Smooth muscle cell of the coronary artery (primary cell): ENCODE measurements around the gene LY6G6C. TPM values are rescaled to one million over a fixed set of nuclear protein-coding genes. Genes with fewer than 3 reads are reported as not detected.

Experiments used
- total RNA-seq: library from RNA; depleted of rRNA; stranded (reverse); fragments of >200 nt; gene quantifications from 2 replicates; pipeline ENCODE4 v1.2.3, GENCODE V29; 2014; ENCODE audit warnings: low replicate concordance

The LY6G6C gene
- total RNA-seq: not detected in 2 replicates

GRCh38 chr6:31721351-31722020 is at the start of gene LY6G6C:
LY6G6C (minus strand) TSS chr6:31721746; CDS start chr6:31721679, 67 bp downstream.

GRCh38 chr6:31762356-31762755 is 40.8 kb upstream of the LY6G6C start, which contains the start of gene SAPCD1:
SAPCD1 (plus strand) TSS chr6:31762656; CDS start chr6:31763055, 399 bp downstream.

GRCh38 chr6:31739639-31740396 is 18.3 kb upstream of the LY6G6C start, which contains the start of gene MSH5:
MSH5 (plus strand) TSS chr6:31740005; CDS start chr6:31740467, 462 bp downstream.

GRCh38 chr6:31736021-31736767 is 14.6 kb upstream of the LY6G6C start, which contains the start of gene CLIC1:
CLIC1 (minus strand) TSS chr6:31736530; CDS start chr6:31736300, 230 bp downstream.

GRCh38 chr6:31728767-31729514 is 7.4 kb upstream of the LY6G6C start, which contains the start of gene DDAH2:
DDAH2 (minus strand) TSS chr6:31729299; CDS start chr6:31729161, 138 bp downstream.

GRCh38 chr6:31723245-31723979 is 1.9 kb upstream of the LY6G6C start, which contains the start of gene MPIG6B:
MPIG6B (plus strand) TSS chr6:31723373; CDS start chr6:31723384, 11 bp downstream.

GRCh38 chr6:31715022-31715958 is 6.3 kb downstream of the LY6G6C start, which contains the start of gene LY6G6D:
LY6G6D (plus strand) TSS chr6:31715348; CDS start chr6:31715356, 8 bp downstream.

GRCh38 chr6:31706599-31706998 is 14.9 kb downstream of the LY6G6C start, which contains the start of gene LY6G6F:
LY6G6F (plus strand) TSS chr6:31706866; CDS start chr6:31706907, 41 bp downstream.

GRCh38 chr6:31702819-31703716 is 18.5 kb downstream of the LY6G6C start, which contains the start of gene ABHD16A:
ABHD16A (minus strand) TSS chr6:31703324; CDS start chr6:31703281, 43 bp downstream.

GRCh38 chr6:31680226-31681134 is 41.1 kb downstream of the LY6G6C start, which contains the start of gene LY6G5C:
LY6G5C (minus strand) TSS chr6:31681067; CDS start chr6:31680373, 694 bp downstream.

GRCh38 chr6:31669676-31670075 is 51.9 kb downstream of the LY6G6C start, which contains the start of gene LY6G5B:
LY6G5B (plus strand) TSS chr6:31669976; CDS start chr6:31670951, 975 bp downstream.

Other genes starting within 250 kb of the LY6G6C start
- gene MICB, start 223.6 kb downstream of the LY6G6C start, total RNA-seq: 5.5 and 8.8 TPM in 2 replicates
- not detected in 2 replicates for gene MCCD1, start 192.8 kb downstream of the LY6G6C start, total RNA-seq
- 238 and 398 TPM in 2 replicates for gene DDX39B, start 179.7 kb downstream of the LY6G6C start, total RNA-seq
- 2.6 and 6.0 TPM in 2 replicates for gene ATP6V1G2, start 175.1 kb downstream of the LY6G6C start, total RNA-seq
- 26.1 and 28.2 TPM in 2 replicates for gene NFKBIL1, start 174.1 kb downstream of the LY6G6C start, total RNA-seq
- not detected in 2 replicates for gene LTA, start 149.5 kb downstream of the LY6G6C start, total RNA-seq
- not detected in 2 replicates for gene TNF, start 146.2 kb downstream of the LY6G6C start, total RNA-seq
- gene LTB, start 139.3 kb downstream of the LY6G6C start, total RNA-seq: not detected in 2 replicates
- gene LST1, start 135.5 kb downstream of the LY6G6C start, total RNA-seq: 0.30 TPM in 1 of 2 replicates, not detected in the other
- gene NCR3, start 128.7 kb downstream of the LY6G6C start, total RNA-seq: not detected in 2 replicates
- gene AIF1, start 106.5 kb downstream of the LY6G6C start, total RNA-seq: not detected in 2 replicates
- gene PRRC2A, start 101.0 kb downstream of the LY6G6C start, total RNA-seq: 13.9 and 24.8 TPM in 2 replicates
- 54.9 and 100 TPM in 2 replicates for gene BAG6, start 69.1 kb downstream of the LY6G6C start, total RNA-seq
- 0.70 and 1.5 TPM in 2 replicates for gene APOM, start 65.9 kb downstream of the LY6G6C start, total RNA-seq
- 16.6 and 18.2 TPM in 2 replicates for gene C6orf47, start 61.0 kb downstream of the LY6G6C start, total RNA-seq
- gene GPANK1, start 56.7 kb downstream of the LY6G6C start, total RNA-seq: 6.1 and 13.6 TPM in 2 replicates
- 71.1 and 94.1 TPM in 2 replicates for gene CSNK2B, start 55.7 kb downstream of the LY6G6C start, total RNA-seq
- gene LY6G5B, start 51.8 kb downstream of the LY6G6C start, total RNA-seq: 2.2 and 4.0 TPM in 2 replicates
- gene LY6G5C, start 40.7 kb downstream of the LY6G6C start, total RNA-seq: 0.15 TPM in 1 of 2 replicates, not detected in the other
- 51.3 and 104 TPM in 2 replicates for gene ABHD16A, start 18.4 kb downstream of the LY6G6C start, total RNA-seq
- not detected in 2 replicates for gene LY6G6F, start 14.9 kb downstream of the LY6G6C start, total RNA-seq
- gene LY6G6D, start 6.4 kb downstream of the LY6G6C start, total RNA-seq: not detected in 2 replicates
- not detected in 2 replicates for gene MPIG6B, start 1.6 kb upstream of the LY6G6C start, total RNA-seq
- 108 and 116 TPM in 2 replicates for gene DDAH2, start 7.6 kb upstream of the LY6G6C start, total RNA-seq
- 395 and 679 TPM in 2 replicates for gene CLIC1, start 14.8 kb upstream of the LY6G6C start, total RNA-seq
- gene MSH5, start 18.3 kb upstream of the LY6G6C start, total RNA-seq: 2.5 and 4.0 TPM in 2 replicates
- gene SAPCD1, start 40.9 kb upstream of the LY6G6C start, total RNA-seq: 0.53 and 0.70 TPM in 2 replicates
- gene VWA7, start 55.6 kb upstream of the LY6G6C start, total RNA-seq: 0.15 and 0.23 TPM in 2 replicates
- 37.9 and 59.7 TPM in 2 replicates for gene VARS1, start 74.0 kb upstream of the LY6G6C start, total RNA-seq
- 24.6 and 27.8 TPM in 2 replicates for gene LSM2, start 85.2 kb upstream of the LY6G6C start, total RNA-seq
- gene HSPA1L, start 93.5 kb upstream of the LY6G6C start, total RNA-seq: 0.98 and 4.1 TPM in 2 replicates
- 47.1 and 396 TPM in 2 replicates for gene HSPA1A, start 93.8 kb upstream of the LY6G6C start, total RNA-seq
- gene HSPA1B, start 106.0 kb upstream of the LY6G6C start, total RNA-seq: 66.7 and 494 TPM in 2 replicates
- gene NEU1, start 141.1 kb upstream of the LY6G6C start, total RNA-seq: 54.9 and 72.8 TPM in 2 replicates
- gene SLC44A4, start 157.3 kb upstream of the LY6G6C start, total RNA-seq: not detected in 2 replicates
- gene EHMT2, start 176.0 kb upstream of the LY6G6C start, total RNA-seq: 41.5 and 175 TPM in 2 replicates
- 6.2 and 12.4 TPM in 2 replicates for gene ZBTB12, start 180.3 kb upstream of the LY6G6C start, total RNA-seq
- 0.90 and 26.7 TPM in 2 replicates for gene C2, start 206.0 kb upstream of the LY6G6C start, total RNA-seq
- 15.0 and 108 TPM in 2 replicates for gene CFB, start 224.3 kb upstream of the LY6G6C start, total RNA-seq
- 77.8 and 109 TPM in 2 replicates for gene NELFE, start 237.2 kb upstream of the LY6G6C start, total RNA-seq
- 48.6 and 68.8 TPM in 2 replicates for gene SKIC2, start 237.4 kb upstream of the LY6G6C start, total RNA-seq